DMS 273 (cell line): ENCODE measurements around the gene UBE2O.
"Not testable (repeated sequence)": the region's sequence is repeated elsewhere in the genome, so short reads cannot be mapped to it uniquely, and the experiment has no call there.

Source experiments
- DNase-seq: peaks from one replicate; lab custom pipeline; 2025; ENCODE audit not compliant: unreplicated experiment; lab: John Stamatoyannopoulos, UW

The UBE2O gene

DNA sequence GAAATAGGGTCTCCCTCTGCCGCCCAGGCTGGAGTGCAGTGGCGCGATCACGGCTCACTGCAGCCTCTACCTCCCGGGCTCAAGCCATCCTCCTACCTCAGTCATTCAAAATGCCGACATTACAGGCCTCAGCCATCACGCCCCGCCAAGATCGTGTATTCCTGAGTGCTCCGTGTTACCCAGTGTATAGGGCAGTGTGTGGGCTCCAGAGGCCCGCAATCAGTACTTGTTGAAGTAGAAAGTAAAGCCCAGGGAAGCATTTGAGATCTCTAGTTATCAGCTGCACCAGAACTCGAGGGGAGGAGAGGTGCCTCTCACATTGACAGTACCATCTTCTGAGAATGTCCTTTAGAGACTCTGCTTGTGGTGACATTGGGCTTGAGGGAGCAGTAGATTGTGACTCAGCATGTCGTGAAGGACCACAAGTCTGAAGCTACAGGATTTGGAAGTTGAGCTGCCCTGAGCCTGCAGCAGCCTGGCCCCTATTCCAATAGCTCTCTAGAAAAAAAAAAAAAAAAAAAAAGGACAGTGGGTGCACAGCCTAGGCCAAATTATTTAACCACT lies 98.1 kb downstream of the UBE2O start:
- DNase-seq: peak; percentile 27

DNA sequence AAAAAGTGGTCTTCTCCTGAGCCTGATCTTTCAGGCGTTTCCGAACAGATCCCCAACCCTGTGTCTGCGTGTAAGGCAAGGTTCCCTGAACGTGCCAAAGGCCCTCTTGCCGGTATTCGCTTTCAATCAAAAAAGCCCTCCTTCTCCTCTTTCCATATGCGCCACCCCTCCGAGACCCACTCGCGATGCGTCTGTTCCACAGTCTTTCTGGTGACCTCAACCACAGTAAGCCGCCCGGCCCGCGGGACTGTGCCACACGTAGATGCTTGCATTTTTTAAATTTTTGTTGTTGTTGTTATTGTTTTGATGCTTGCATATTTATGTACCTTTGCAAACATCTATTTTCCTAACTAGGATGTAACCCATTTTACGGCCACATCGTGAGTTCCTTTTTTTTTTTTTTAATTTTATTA lies 98.6 kb downstream of the UBE2O start:
- DNase-seq: no peak

DNA sequence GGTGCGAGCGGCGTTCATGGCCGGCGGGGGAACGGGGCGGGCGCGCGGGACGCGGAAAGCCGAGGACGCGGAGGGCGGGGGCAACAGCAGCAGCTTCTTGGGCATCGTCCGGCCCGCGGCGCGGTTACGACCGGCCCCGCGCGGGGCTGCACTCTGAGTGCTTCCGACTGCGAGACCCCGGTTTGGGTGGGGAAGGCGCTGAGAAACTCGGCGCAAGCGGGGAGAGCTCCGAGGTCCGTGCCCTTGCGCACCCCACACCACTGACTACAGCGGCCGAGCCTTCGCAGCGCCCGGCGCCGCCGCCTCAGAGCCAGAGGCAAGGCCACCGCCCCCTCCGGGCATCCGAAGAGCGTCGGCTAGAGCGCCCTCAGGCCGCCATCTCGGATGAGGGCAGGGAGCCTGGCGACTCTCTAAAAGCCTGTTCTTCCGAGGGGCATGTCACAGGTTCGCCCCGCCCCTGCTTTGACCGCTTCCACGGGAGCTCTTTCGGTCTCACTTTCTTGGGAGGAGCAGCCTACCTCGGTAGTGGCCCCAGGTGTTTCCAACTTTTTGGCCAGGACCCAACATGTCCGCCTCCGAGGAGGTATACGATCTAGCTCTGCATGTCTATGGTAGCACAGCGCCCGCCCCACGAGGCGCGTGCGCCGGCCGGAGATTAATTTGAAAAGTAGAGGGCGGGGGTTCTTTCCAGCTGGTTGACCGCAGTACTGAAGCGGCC lies 99.2 kb downstream of the UBE2O start, which contains the start of gene PRPSAP1:
Gene PRPSAP1 (minus strand): TSS at position 318 of the 718 bp plus-strand sequence. CDS start 213 bp downstream, at position 105.
- DNase-seq: peak; percentile 96

DNA sequence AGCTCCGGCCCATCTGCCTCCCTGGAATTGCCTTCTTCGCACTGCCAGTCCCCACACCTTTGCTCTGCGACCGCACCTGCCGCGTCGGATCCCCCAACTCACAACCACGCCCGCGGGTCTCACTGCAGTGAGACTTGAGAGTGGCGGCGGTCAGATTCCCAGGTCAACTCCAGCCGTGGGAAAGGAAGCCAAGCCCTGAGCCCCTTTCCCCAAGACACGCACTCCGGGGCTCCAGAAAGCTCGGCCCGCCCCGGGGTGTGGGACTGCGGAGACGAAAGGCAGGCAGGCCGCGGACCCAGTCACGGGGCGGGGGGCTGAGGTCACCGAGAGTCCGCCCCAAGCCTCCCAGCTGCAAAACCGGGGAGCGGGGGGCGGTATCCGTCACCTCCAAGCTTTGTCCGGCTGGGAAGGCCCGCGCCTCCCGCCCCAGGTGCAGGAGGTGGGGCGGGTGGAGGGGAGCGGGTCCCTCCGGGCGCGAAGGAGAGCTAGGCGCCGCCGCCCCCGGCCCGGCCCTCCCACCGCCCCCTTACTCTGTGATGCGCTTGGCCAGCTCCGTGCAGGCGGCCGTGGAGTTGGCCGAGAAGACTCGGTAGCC lies 99.9 kb downstream of the UBE2O start:
- peak; percentile 51 for DNase-seq

DNA sequence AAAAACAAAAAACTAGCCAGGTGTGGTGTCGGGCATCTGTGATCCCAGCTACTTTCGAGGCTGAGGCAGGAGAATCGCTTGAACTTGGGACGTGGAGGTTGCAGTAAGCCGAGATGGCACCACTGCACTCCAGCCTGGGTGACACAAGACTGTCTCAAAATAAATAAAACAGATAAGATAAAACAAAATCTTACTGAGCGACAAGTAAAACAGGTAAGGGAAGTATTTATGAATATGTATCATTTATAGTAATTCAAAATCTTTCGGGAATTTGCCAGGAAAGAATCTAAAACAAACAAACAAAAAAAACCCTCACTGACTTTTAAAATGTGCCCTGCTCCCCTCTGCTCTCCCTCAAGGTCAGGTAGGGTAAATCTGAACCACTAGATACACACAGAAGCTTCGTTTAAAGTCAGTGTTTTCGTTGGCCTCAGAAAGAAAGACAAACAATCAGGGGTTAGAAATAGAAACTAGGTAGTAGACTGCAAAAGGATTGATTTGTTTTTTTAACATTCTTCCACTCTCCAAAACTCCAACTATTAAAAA lies 101.4 kb downstream of the UBE2O start:
- DNase-seq: no peak

DNA sequence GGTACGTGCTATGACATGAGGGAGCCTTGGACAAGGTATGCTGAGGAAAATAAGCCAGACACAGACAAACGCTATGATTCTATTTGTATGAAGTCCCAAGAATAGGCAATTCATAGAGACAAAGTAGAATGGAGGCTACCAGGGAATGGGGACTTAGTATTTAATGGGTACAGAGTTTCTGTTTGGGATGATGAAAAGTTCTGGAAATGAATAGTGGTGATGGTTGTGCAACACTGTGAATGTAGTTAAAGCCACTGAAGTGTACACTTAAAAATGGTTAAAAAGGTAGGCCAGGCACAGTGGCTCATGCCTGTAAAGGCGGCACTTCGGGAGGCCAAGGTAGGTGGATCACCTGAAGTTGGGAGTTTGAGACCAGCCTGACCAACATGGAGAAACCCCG lies 102.5 kb downstream of the UBE2O start:
- no peak for DNase-seq

DNA sequence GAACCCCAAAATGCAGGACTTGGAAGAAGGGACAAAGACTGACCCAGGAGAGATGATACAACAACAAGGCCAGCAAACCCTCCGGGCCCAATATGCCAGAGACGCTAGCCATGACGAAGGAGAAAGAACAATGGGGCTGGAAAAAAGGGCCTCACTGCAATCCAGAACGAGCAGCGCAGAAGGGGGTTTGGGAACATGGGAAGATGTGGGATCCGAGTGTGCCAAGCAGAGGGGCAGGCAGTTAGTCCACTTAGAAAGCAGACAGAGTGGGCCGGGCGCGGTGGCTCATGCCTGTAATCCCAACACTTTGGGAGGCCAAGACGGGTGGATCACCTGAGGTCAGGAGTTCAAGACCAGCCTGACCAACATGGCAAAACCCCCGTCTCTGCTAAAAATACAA lies 106.0 kb downstream of the UBE2O start:
- DNase-seq: not testable (repeated sequence)

DNA sequence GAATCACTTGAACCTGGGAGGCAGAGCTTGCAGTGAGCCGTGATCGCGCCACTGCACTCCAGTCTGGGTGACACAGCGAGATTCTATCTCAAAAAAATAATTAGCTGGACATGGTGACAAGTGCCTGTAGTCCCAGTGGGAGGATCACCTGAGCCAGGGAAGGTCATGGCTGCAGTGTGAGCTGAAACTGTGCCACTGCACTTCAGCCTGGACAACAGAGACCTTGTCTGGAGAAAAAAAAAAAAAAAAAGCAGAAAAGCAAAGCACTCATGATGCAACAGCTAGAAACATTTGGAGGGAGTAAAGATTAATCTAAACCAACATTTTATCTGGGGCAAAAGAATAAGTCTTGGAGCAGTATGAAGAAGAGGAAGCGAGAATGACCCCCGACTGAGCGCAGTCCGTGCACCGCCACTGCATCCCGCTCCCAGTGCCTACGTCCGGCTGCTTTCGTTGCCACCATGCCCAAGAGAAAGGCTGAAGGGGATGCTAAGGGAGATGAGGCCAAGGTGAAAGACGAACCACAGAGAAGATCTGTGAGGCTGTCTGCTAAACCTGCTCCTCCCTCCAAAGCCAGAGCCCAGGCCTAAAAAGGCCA lies 107.5 kb downstream of the UBE2O start:
- no peak for DNase-seq

DNA sequence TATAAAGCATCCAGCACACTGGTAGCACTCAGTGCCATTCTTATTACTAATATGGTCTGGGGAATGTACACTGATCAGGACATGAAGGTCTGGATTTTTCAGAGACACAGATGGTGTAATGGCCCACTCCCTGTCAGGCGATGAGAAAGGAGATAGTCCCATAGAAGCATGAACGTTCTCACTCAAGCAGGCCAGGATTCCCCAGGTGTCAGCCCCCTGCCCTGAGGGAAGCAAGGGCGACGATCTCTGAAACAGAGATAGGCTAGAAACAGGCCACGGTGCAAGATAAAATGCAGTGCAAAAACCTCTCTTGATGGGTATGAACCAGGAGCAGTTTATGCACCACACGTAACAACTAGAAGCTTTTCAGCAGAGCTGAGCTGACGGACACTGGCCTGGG lies 109.8 kb downstream of the UBE2O start:
- DNase-seq: no peak

DNA sequence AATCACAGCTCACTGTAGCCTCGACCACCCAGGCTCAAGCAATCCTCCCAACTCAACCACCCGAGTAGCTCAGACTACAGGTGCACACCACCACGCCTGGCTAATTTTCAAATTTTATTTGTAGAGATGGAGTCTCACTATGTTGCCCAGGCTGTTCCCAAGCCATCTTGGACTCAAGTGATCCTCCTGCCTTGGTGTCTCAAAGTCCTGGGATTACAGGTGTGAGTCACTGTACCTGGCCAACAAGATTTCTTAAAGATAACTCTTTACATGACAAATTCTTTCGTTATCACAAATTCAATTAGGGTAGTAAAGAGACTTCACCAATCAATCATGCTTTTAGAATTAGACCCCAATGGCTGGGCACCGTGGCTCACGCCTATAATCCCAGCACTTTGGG lies 111.7 kb downstream of the UBE2O start:
- no peak for DNase-seq
